GM12878 (cell line): ENCODE data around the gene ZCCHC9. TPM values are rescaled to one million over a fixed set of nuclear protein-coding genes. Genes with fewer than 3 reads are reported as not detected.
A peak's percentile ranks its signal among the peaks of the same experiment; 100 is the strongest.

ENCODE experiments used
- CHD2 ChIP-seq: IDR thresholded peaks from 2 replicates; pipeline ENCODE4 v1.6.1; 2011; ENCODE audit warnings: low read depth, low read length, improper control_type of control experiment, borderline replicate concordance
- PML ChIP-seq: IDR thresholded peaks from 2 replicates; pipeline ENCODE4 v1.6.1; 2012; ENCODE audit warnings: low read length, inconsistent platforms
- TARDBP ChIP-seq: IDR thresholded peaks from 2 replicates; pipeline ENCODE4 v1.6.1; 2016; ENCODE audit warnings: borderline replicate concordance
- polyA plus RNA-seq, 11 experiments: library from polyadenylated mRNA; depleted of rRNA in 4 of 11; unstranded in 6 of 11; stranded (reverse) in 5 of 11; fragments of >200 nt; fragmentation: Nextera tagmentation in 4 of 11; fragmentation: Illumina TruSeq in 1 of 11; extraction: Ambion mirVana in 4 of 11; extraction: Trizol in 1 of 11; gene quantifications; 1 replicate in 1 of 11; 2 replicates in 10 of 11; pipeline versions ENCODE4 v1.2.1 to v1.2.3, GENCODE V29; 2011 to 2016; ENCODE audit warnings: inconsistent platforms in 2 of 11, missing spikeins in 2 of 11, low read depth in 1 of 11
- total RNA-seq, 4 experiments: library from RNA; depleted of rRNA in 3 of 4; stranded (reverse); fragments of >200 nt in 3 of 4; fragmentation: Illumina TruSeq in 1 of 4; extraction: Trizol in 1 of 4; gene quantifications; 2 replicates each; pipeline versions ENCODE4 v1.2.1 to v1.2.3, GENCODE V29; 2013 to 2021
- TF ChIP-seq, protein P1 (sequence below): fragments of 450-650 bp; IDR thresholded peaks from 2 replicates; pipeline ENCODE4 v1.6.1; 2016; ENCODE audit warnings: mild to moderate bottlenecking
- TF ChIP-seq, protein P2 (sequence below): fragments of 450-650 bp; IDR thresholded peaks from 2 replicates; pipeline ENCODE4 v1.6.1; 2018; ENCODE audit warnings: borderline replicate concordance, mild to moderate bottlenecking; ENCODE audit not compliant: partially characterized antibody
- TF ChIP-seq, protein P3 (sequence below): IDR thresholded peaks from 2 replicates; pipeline ENCODE4 v1.6.1; 2011; ENCODE audit warnings: borderline replicate concordance, low read depth, mild to moderate bottlenecking, moderate library complexity, low read length; ENCODE audit not compliant: insufficient read depth, poor library complexity, severe bottlenecking

ZCCHC9 gene
- total and polyA plus RNA-seq, 10 of the 15 experiments (the other 5 are each of a cell fraction or from before 2014, with no cell fraction given): 22.0 to 57.7 (median 34.5) TPM

DNA sequence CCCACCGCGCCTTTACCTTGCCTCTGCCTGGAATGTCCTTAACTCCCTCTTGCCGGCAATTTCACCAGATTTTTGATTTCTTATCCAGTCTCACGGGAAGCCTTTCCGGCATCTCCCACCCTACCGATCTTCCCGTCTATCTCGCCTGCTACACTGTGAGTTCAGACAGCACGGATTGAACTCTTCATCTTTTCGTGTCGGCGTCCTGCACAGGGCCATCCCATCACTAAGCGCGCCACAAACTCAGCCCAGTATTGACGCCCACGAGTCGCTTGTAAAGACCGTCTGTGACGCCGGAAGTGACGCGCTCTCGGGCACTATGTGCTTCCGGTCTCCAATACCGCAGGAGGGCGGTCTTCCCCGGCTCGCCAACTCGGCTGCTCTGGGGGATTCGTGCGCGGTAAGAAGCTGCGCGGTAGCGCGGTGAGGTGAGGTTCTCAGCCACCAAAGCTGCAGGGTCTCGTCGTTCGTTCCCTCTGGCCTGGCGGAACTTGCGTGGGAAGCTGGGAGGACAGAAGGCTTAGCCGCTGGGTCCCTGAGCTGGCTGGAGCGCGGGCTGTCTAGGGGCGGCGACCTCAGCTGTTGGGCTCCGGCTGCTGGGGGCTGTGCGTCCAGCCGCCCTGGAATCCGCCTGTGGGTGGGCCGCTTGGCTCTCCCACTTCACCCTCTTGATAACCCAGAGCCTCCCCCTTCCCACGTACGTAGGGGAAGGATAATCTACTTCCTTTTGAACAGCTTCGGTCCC is at the start of gene ZCCHC9 (continued):
- TF ChIP-seq, protein P1, sequence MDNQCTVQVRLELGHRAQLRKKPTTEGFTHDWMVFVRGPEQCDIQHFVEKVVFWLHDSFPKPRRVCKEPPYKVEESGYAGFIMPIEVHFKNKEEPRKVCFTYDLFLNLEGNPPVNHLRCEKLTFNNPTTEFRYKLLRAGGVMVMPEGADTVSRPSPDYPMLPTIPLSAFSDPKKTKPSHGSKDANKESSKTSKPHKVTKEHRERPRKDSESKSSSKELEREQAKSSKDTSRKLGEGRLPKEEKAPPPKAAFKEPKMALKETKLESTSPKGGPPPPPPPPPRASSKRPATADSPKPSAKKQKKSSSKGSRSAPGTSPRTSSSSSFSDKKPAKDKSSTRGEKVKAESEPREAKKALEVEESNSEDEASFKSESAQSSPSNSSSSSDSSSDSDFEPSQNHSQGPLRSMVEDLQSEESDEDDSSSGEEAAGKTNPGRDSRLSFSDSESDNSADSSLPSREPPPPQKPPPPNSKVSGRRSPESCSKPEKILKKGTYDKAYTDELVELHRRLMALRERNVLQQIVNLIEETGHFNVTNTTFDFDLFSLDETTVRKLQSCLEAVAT: no peak; the same call in 1 of the 2 replicates
- TF ChIP-seq, protein P2, sequence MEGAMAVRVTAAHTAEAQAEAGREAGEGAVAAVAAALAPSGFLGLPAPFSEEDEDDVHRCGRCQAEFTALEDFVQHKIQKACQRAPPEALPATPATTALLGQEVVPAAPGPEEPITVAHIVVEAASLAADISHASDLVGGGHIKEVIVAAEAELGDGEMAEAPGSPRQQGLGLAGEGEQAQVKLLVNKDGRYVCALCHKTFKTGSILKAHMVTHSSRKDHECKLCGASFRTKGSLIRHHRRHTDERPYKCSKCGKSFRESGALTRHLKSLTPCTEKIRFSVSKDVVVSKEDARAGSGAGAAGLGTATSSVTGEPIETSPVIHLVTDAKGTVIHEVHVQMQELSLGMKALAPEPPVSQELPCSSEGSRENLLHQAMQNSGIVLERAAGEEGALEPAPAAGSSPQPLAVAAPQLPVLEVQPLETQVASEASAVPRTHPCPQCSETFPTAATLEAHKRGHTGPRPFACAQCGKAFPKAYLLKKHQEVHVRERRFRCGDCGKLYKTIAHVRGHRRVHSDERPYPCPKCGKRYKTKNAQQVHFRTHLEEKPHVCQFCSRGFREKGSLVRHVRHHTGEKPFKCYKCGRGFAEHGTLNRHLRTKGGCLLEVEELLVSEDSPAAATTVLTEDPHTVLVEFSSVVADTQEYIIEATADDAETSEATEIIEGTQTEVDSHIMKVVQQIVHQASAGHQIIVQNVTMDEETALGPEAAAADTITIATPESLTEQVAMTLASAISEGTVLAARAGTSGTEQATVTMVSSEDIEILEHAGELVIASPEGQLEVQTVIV: no peak
- TF ChIP-seq TARDBP: no peak
- peak; percentile 89 for TF ChIP-seq PML
- TF ChIP-seq CHD2: peak; percentile 52; the same call in 1 of the 2 replicates
- TF ChIP-seq, protein P3, sequence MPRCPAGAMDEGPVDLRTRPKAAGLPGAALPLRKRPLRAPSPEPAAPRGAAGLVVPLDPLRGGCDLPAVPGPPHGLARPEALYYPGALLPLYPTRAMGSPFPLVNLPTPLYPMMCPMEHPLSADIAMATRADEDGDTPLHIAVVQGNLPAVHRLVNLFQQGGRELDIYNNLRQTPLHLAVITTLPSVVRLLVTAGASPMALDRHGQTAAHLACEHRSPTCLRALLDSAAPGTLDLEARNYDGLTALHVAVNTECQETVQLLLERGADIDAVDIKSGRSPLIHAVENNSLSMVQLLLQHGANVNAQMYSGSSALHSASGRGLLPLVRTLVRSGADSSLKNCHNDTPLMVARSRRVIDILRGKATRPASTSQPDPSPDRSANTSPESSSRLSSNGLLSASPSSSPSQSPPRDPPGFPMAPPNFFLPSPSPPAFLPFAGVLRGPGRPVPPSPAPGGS: no peak
